K562 (cell line): Measurements from ENCODE around the gene GTF3C1. TPM values are rescaled to one million over a fixed set of nuclear protein-coding genes. Genes with fewer than 3 reads are reported as not detected.

Experiments
- BACH1 ChIP-seq: fragments of 200-800 bp; sonication (Bioruptor generic); IDR thresholded peaks from 2 replicates; pipeline ENCODE4 v1.6.1; 2016; ENCODE audit warnings: missing genetic modification characterization, missing compliant biosample characterization
- C11orf30 ChIP-seq: fragments of 450-650 bp; IDR thresholded peaks from 2 replicates; pipeline ENCODE4 v1.6.1; 2016; ENCODE audit warnings: low read depth, mild to moderate bottlenecking
- FOSL1 ChIP-seq: fragments of 200-800 bp; sonication (Bioruptor generic); conservative IDR thresholded peaks from 2 replicates; pipeline ENCODE4 v1.6.1; 2016; ENCODE audit warnings: missing genetic modification characterization, missing compliant biosample characterization
- FOXM1 ChIP-seq, 2 experiments: fragments of 450-650 bp in 1 of 2; sonication (generic) in 1 of 2; formaldehyde crosslinking in 1 of 2; IDR thresholded peaks; 2 replicates each; pipeline versions ENCODE4 v1.6.1 to v1.9.0; 2017 to 2022; ENCODE audit warnings: low read depth in 2 of 2, mild to moderate bottlenecking in 2 of 2, missing genetic modification reagents in 1 of 2, moderate library complexity in 1 of 2
- L3MBTL2 ChIP-seq: fragments of 450-650 bp; IDR thresholded peaks from 2 replicates; pipeline ENCODE4 v1.6.1; 2016; ENCODE audit warnings: mild to moderate bottlenecking, moderate library complexity
- NFIC ChIP-seq: fragments of 450-650 bp; IDR thresholded peaks from 2 replicates; pipeline ENCODE4 v1.6.1; 2017; ENCODE audit warnings: mild to moderate bottlenecking, inconsistent platforms
- NFRKB ChIP-seq: fragments of 450-650 bp; IDR thresholded peaks from 2 replicates; pipeline ENCODE4 v1.6.1; 2016; ENCODE audit warnings: low read depth
- PHB ChIP-seq: fragments of 250-450 bp; sonication (Bioruptor Pico); IDR thresholded peaks from 2 replicates; pipeline ENCODE4 v1.5.0; 2021
- SMARCB1 ChIP-seq: IDR thresholded peaks from 2 replicates; pipeline ENCODE4 v1.6.1; 2011; ENCODE audit warnings: improper control_type of control experiment, low read depth; ENCODE audit not compliant: insufficient read length
- STAG1 ChIP-seq: sonication (generic); formaldehyde crosslinking; IDR thresholded peaks from 2 replicates; pipeline ENCODE4 v1.5.0; 2020; ENCODE audit warnings: missing genetic modification reagents, borderline replicate concordance
- TOE1 ChIP-seq, 2 experiments: fragments of 450-650 bp in 1 of 2; sonication (generic) in 1 of 2; formaldehyde crosslinking in 1 of 2; IDR thresholded peaks; 2 replicates each; pipeline versions ENCODE4 v1.7.1 to v1.8.0; 2016 to 2022; ENCODE audit warnings: borderline replicate concordance in 2 of 2, mild to moderate bottlenecking in 2 of 2, antibody characterized with exemption in 1 of 2, inconsistent platforms in 1 of 2, low read depth in 1 of 2, missing genetic modification reagents in 1 of 2, moderate library complexity in 1 of 2
- ZNF24 ChIP-seq: fragments of 450-650 bp; IDR thresholded peaks from 2 replicates; pipeline ENCODE4 v1.6.1; 2016
- polyA plus RNA-seq, 8 experiments: library from polyadenylated mRNA; depleted of rRNA in 4 of 8; stranded (reverse) in 5 of 8; unstranded in 3 of 8; fragments of >200 nt; fragmentation: Nextera tagmentation in 2 of 8; fragmentation: Illumina TruSeq in 1 of 8; extraction: Ambion mirVana in 2 of 8; extraction: Trizol in 1 of 8; gene quantifications; 2 replicates each; pipeline versions ENCODE4 v1.2.1 to v1.2.3, GENCODE V29; 2011 to 2014; ENCODE audit warnings: inconsistent platforms in 1 of 8, missing spikeins in 1 of 8
- total RNA-seq, 7 experiments: library from RNA; depleted of rRNA in 6 of 7; stranded (reverse); fragments of >200 nt in 6 of 7; fragmentation: Illumina TruSeq in 2 of 7; extraction: Trizol in 2 of 7; gene quantifications; 2 replicates each; pipeline versions ENCODE4 v1.2.1 to v1.2.3, GENCODE V29; 2011 to 2021; ENCODE audit warnings: low replicate concordance in 1 of 7
- TF ChIP-seq, protein P1 (sequence below): fragments of 450-650 bp; IDR thresholded peaks from 2 replicates; pipeline ENCODE4 v1.6.1; 2016; ENCODE audit warnings: low read depth
- TF ChIP-seq, protein P2 (sequence below): fragments of 450-650 bp; IDR thresholded peaks from 2 replicates; pipeline ENCODE4 v1.6.1; 2016; ENCODE audit warnings: mild to moderate bottlenecking
- TF ChIP-seq, protein P3 (sequence below): sonication (generic); formaldehyde crosslinking; IDR thresholded peaks from 2 replicates; pipeline ENCODE4 v1.8.0; 2022; ENCODE audit warnings: mild to moderate bottlenecking, missing genetic modification reagents

Gene GTF3C1
- total and polyA plus RNA-seq, 9 of the 15 experiments (the other 6 are each of a cell fraction or from before 2014, with no cell fraction given) = 0.72 to 63.6 (median 30.9) TPM

DNA sequence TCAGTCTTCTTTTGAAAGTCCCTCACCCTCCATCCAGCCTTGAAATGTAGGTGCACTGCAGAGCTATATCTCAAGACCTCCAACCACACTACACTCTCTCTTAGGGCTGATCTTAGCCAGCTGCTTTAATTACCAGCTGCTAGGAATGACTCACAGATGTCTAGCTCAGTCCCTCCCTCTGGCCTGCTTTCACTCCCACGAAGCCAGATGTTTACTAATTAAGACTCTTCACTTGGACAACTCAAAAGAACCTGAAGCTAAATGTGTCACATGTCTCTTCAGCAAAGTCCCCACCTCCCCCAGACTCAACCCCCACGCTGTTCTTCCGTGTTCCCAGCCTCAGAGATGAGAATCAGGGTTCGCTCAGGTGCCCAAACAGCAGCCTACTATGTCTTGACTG is 2.6 kb downstream of the GTF3C1 start (continued):
- TF ChIP-seq, protein P1, sequence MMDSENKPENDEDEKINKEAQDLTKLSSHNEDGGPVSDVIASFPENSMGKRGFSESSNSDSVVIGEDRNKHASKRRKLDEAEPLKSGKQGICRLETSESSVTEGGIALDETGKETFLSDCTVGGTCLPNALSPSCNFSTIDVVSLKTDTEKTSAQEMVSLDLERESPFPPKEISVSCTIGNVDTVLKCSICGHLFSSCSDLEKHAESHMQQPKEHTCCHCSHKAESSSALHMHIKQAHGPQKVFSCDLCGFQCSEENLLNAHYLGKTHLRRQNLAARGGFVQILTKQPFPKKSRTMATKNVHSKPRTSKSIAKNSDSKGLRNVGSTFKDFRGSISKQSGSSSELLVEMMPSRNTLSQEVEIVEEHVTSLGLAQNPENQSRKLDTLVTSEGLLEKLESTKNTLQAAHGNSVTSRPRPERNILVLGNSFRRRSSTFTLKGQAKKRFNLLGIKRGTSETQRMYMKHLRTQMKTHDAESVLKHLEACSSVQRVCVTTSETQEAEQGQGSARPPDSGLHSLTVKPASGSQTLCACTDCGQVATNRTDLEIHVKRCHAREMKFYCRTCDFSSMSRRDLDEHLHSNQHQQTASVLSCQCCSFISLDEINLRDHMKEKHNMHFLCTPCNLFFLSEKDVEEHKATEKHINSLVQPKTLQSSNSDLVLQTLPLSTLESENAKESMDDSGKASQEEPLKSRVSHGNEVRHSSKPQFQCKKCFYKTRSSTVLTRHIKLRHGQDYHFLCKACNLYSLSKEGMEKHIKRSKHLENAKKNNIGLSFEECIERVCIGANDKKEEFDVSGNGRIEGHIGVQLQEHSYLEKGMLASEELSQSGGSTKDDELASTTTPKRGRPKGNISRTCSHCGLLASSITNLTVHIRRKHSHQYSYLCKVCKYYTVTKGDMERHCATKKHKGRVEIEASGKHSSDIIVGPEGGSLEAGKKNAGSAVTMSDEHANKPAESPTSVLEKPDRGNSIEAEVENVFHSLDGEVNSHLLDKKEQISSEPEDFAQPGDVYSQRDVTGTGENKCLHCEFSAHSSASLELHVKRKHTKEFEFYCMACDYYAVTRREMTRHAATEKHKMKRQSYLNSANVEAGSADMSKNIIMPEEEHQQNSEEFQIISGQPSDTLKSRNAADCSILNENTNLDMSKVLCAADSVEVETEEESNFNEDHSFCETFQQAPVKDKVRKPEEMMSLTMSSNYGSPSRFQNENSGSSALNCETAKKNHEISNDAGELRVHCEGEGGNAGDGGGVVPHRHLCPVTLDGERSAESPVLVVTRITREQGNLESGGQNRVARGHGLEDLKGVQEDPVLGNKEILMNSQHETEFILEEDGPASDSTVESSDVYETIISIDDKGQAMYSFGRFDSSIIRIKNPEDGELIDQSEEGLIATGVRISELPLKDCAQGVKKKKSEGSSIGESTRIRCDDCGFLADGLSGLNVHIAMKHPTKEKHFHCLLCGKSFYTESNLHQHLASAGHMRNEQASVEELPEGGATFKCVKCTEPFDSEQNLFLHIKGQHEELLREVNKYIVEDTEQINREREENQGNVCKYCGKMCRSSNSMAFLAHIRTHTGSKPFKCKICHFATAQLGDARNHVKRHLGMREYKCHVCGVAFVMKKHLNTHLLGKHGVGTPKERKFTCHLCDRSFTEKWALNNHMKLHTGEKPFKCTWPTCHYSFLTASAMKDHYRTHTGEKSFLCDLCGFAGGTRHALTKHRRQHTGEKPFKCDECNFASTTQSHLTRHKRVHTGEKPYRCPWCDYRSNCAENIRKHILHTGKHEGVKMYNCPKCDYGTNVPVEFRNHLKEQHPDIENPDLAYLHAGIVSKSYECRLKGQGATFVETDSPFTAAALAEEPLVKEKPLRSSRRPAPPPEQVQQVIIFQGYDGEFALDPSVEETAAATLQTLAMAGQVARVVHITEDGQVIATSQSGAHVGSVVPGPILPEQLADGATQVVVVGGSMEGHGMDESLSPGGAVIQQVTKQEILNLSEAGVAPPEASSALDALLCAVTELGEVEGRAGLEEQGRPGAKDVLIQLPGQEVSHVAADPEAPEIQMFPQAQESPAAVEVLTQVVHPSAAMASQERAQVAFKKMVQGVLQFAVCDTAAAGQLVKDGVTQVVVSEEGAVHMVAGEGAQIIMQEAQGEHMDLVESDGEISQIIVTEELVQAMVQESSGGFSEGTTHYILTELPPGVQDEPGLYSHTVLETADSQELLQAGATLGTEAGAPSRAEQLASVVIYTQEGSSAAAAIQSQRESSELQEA = no peak
- TF ChIP-seq L3MBTL2 (peak; percentile 43), NFIC (peak; percentile 53), NFRKB (no peak), ZNF24 (no peak), BACH1 (tag) (peak; percentile 56; the same call in 1 of the 2 replicates), C11orf30 (no peak), FOSL1 (peak; percentile 97), SMARCB1 (no peak), STAG1 (no peak), PHB (CRISPR knock-in tag) (no peak), TOE1 (IDR thresholded peaks at IDR 0.05; ENCODE audit: borderline replicate concordance) (peak; percentile 78; the same call in 1 of the 2 replicates), TOE1 (CRISPR knock-in tag; IDR thresholded peaks at IDR 0.05; ENCODE audit: borderline replicate concordance, low read depth) (no peak), FOXM1 (IDR thresholded peaks at IDR 0.05; ENCODE audit: low read depth) (no peak), FOXM1 (CRISPR knock-in tag; IDR thresholded peaks at IDR 0.05; ENCODE audit: low read depth) (no peak)
- TF ChIP-seq, protein P2, sequence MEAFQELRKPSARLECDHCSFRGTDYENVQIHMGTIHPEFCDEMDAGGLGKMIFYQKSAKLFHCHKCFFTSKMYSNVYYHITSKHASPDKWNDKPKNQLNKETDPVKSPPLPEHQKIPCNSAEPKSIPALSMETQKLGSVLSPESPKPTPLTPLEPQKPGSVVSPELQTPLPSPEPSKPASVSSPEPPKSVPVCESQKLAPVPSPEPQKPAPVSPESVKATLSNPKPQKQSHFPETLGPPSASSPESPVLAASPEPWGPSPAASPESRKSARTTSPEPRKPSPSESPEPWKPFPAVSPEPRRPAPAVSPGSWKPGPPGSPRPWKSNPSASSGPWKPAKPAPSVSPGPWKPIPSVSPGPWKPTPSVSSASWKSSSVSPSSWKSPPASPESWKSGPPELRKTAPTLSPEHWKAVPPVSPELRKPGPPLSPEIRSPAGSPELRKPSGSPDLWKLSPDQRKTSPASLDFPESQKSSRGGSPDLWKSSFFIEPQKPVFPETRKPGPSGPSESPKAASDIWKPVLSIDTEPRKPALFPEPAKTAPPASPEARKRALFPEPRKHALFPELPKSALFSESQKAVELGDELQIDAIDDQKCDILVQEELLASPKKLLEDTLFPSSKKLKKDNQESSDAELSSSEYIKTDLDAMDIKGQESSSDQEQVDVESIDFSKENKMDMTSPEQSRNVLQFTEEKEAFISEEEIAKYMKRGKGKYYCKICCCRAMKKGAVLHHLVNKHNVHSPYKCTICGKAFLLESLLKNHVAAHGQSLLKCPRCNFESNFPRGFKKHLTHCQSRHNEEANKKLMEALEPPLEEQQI = no peak
- TF ChIP-seq, protein P3, sequence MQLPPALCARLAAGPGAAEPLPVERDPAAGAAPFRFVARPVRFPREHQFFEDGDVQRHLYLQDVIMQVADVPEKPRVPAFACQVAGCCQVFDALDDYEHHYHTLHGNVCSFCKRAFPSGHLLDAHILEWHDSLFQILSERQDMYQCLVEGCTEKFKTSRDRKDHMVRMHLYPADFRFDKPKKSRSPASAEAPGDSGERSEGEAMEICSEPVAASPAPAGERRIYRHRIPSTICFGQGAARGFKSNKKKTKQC = no peak
